ENCODE data around the gene RAE1. TPM values are rescaled to one million over a fixed set of nuclear protein-coding genes. Genes with fewer than 3 reads are reported as not detected.

RAE1 gene
- total RNA-seq, 1 donor from 2014 or later = 18.0 TPM

Small RNA genes within 50 kb of the gene (microRNA-seq; reads per million reads assigned to microRNA genes)
- not detected for gene MIR4325 (ENCODE audit: borderline number of aligned reads)

Other genes starting within 250 kb of the RAE1 start
- gene BMP7, start 84.6 kb upstream of the RAE1 start, total RNA-seq = 0.16 TPM
- gene SPO11, start 21.5 kb upstream of the RAE1 start, total RNA-seq = not detected
- gene RBM38, start 40.1 kb downstream of the RAE1 start, total RNA-seq = 16.9 TPM
- gene CTCFL, start 173.9 kb downstream of the RAE1 start, total RNA-seq = 0.16 TPM
- gene PCK1, start 209.9 kb downstream of the RAE1 start, total RNA-seq = 331 TPM

Data from mesenteric fat pad (tissue), 1 donor.